Mesendoderm (in vitro differentiated cells): Measurements from ENCODE around the gene CAMK2G.
"Not testable (repeated sequence)": the region's sequence is repeated elsewhere in the genome, so short reads cannot be mapped to it uniquely, and the experiment has no call there.

ENCODE experiments used
- DNase-seq: peaks from one replicate; pipeline ENCODE4 v3.0.0; 2013
- H2AK5ac ChIP-seq: 2 replicates; pipeline ENCODE4 v1.6.1; 2013; ENCODE audit warnings: low read length, inconsistent platforms
- H2BK120ac ChIP-seq: 2 replicates; pipeline ENCODE4 v1.6.1; 2013; ENCODE audit warnings: low read depth, mild to moderate bottlenecking, low read length, moderate library complexity, mixed read lengths
- H2BK15ac ChIP-seq: replicated peaks from 2 replicates; pipeline ENCODE4 v1.6.1; 2013; ENCODE audit warnings: low read depth, mild to moderate bottlenecking, moderate library complexity
- H2BK5ac ChIP-seq: 2 replicates; pipeline ENCODE4 v1.6.1; 2013; ENCODE audit warnings: low read length, inconsistent platforms
- H3K18ac ChIP-seq: 2 replicates; pipeline ENCODE4 v1.6.1; 2013; ENCODE audit warnings: mild to moderate bottlenecking, low read length, mixed read lengths
- H3K23ac ChIP-seq: one replicate; pipeline ENCODE4 v1.6.1; 2013; ENCODE audit warnings: low read length
- H3K27ac ChIP-seq: 2 replicates; pipeline ENCODE4 v1.5.1; 2013; ENCODE audit warnings: low read depth, mild to moderate bottlenecking, inconsistent platforms, low read length, moderate library complexity
- H3K27me3 ChIP-seq: 2 replicates; pipeline ENCODE4 v1.6.1; 2013; ENCODE audit warnings: low read length, control low read depth, mild to moderate bottlenecking, inconsistent platforms; ENCODE audit not compliant: insufficient read depth, poor library complexity
- H3K36me3 ChIP-seq: 2 replicates; pipeline ENCODE4 v1.6.1; 2013; ENCODE audit warnings: low read length, inconsistent platforms; ENCODE audit not compliant: control insufficient read depth, insufficient read depth
- H3K4ac ChIP-seq: one replicate; pipeline ENCODE4 v1.6.1; 2013; ENCODE audit warnings: low read depth, mild to moderate bottlenecking, low read length, moderate library complexity
- H3K4me1 ChIP-seq: 2 replicates; pipeline ENCODE4 v1.6.1; 2013; ENCODE audit warnings: low read depth, low read length, inconsistent platforms; ENCODE audit not compliant: control insufficient read depth
- H3K4me2 ChIP-seq: 2 replicates; pipeline ENCODE4 v1.6.1; 2013; ENCODE audit warnings: low read length
- H3K4me3 ChIP-seq: 2 replicates; pipeline ENCODE4 v1.5.1; 2013; ENCODE audit warnings: mild to moderate bottlenecking, low read length
- H3K56ac ChIP-seq: one replicate; pipeline ENCODE4 v1.6.1; 2013; ENCODE audit warnings: low read length
- H3K79me1 ChIP-seq: 2 replicates; pipeline ENCODE4 v1.6.1; 2013; ENCODE audit warnings: low read length, inconsistent platforms
- H3K79me2 ChIP-seq: 2 replicates; pipeline ENCODE4 v1.6.1; 2013; ENCODE audit warnings: mild to moderate bottlenecking, low read length; ENCODE audit not compliant: control insufficient read depth, insufficient read depth
- H3K9ac ChIP-seq: 2 replicates; pipeline ENCODE4 v1.6.1; 2013; ENCODE audit warnings: low read length, inconsistent platforms
- H4K5ac ChIP-seq: one replicate; pipeline ENCODE4 v1.6.1; 2013; ENCODE audit warnings: low read length
- H4K8ac ChIP-seq: one replicate; pipeline ENCODE4 v1.6.1; 2013; ENCODE audit warnings: low read depth, mild to moderate bottlenecking, control low read depth, low read length, moderate library complexity
- WGBS: extraction: QIAGEN DNeasy Blood & Tissue Kit; methylation state at CpG from one replicate; pipeline ENCODE4 v1.1.7; 2013; ENCODE audit warnings: low lambda C conversion rate, missing lambda C conversion rate; ENCODE audit not compliant: insufficient coverage; ENCODE audit errors: extremely low coverage; 5-methylcytosine and 5-hydroxymethylcytosine counted together

CAMK2G gene

DNA sequence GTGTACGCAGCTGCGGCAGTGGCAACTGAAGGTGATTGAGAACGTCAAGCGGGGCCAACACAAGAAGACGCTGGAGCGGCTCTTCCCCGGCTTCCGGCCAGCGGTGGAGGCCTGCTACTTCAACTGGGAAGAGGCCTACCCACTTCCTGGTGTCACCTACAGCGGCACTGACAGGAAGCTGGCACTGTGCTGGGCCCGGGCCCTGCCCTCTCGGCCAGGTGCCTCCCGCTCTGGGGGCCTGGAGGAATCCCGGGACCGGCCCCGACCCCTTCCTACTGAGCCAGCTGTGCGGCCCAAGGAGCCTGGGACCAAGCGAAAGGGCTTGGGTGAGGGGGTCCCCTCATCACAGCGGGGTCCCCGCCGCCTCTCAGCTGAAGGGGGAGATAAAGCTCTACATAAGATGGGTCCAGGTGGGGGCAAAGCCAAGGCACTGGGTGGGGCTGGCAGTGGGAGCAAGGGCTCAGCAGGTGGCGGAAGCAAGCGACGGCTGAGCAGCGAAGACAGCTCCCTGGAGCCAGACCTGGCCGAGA, 82.4 kb downstream of the CAMK2G start:
- H3K18ac ChIP-seq = no peak overlapping the region
- no peak overlapping the region for H2BK15ac ChIP-seq
- WGBS = no CpG with 5 or more reads among the region's 26 CpGs
- H2AK5ac ChIP-seq = no peak overlapping the region
- no peak overlapping the region for H3K23ac ChIP-seq
- no peak overlapping the region for H3K27ac ChIP-seq
- peaks cover 4% of the 10 kb centered on the region for H3K36me3 ChIP-seq
- H3K9ac ChIP-seq = no peak overlapping the region
- H4K8ac ChIP-seq = no peak overlapping the region
- no peaks in the 10 kb centered on the region for H3K27me3 ChIP-seq
- no peak overlapping the region for H3K4me2 ChIP-seq
- no peak overlapping the region for H2BK5ac ChIP-seq
- DNase-seq = no peak
- H2BK120ac ChIP-seq = no peak overlapping the region
- H3K79me1 ChIP-seq = peaks cover 2% of the 10 kb centered on the region
- no peak overlapping the region for H3K56ac ChIP-seq
- H4K5ac ChIP-seq = no peak overlapping the region
- H3K4ac ChIP-seq = no peak overlapping the region
- H3K79me2 ChIP-seq = no peaks in the 10 kb centered on the region
- H3K4me3 ChIP-seq = no peak overlapping the region
- no peaks in the 10 kb centered on the region for H3K4me1 ChIP-seq

DNA sequence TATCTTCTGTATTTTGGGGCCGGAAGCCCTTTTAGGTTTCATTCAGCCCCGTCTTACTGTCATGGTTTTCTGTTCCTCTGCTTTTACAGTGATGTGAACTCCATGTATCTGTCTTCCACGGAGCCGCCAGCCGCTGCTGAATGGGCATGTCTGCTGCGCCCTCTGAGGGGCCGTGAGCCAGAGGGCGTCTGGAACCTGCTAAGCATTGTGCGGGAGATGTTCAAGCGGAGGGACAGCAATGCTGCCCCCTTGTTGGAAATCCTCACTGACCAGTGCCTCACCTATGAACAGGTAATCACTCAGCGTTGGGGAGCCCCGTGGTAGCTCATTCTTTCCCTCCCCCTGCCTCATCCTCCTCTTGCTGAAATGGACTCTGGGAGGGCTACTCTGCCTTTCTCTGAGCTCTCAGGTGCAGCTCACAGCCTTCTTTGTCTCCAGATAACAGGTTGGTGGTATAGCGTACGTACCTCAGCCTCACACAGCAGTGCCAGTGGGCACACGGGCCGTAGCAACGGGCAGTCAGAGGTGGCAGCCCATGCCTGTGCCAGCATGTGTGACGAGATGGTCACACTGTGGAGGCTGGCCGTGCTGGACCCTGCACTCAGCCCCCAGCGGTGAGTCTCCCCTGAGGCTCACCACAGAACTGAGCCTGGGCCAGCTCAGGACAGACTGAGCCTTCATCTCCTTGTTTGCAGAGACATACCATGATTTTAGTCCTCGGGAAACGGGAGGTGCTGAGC, 83.3 kb downstream of the CAMK2G start:
- Histone ChIP-seq H2BK15ac (no peak overlapping the region), H4K5ac (no peak overlapping the region), H3K27me3 (no peaks in the 10 kb centered on the region), H3K23ac (no peak overlapping the region), H3K79me1 (peaks cover 4% of the 10 kb centered on the region), H2BK120ac (no peak overlapping the region), H3K9ac (no peak overlapping the region), H3K36me3 (peaks cover 3% of the 10 kb centered on the region), H3K4ac (no peak overlapping the region), H2AK5ac (no peak overlapping the region), H3K4me1 (peaks cover 3% of the 10 kb centered on the region), H2BK5ac (no peak overlapping the region), H3K79me2 (no peaks in the 10 kb centered on the region), H3K56ac (no peak overlapping the region), H3K18ac (no peak overlapping the region), H4K8ac (no peak overlapping the region), H3K27ac (no peak overlapping the region), H3K4me3 (no peak overlapping the region), H3K4me2 (no peak overlapping the region)
- no peak for DNase-seq
- WGBS = no CpG with 5 or more reads among the region's 22 CpGs

DNA sequence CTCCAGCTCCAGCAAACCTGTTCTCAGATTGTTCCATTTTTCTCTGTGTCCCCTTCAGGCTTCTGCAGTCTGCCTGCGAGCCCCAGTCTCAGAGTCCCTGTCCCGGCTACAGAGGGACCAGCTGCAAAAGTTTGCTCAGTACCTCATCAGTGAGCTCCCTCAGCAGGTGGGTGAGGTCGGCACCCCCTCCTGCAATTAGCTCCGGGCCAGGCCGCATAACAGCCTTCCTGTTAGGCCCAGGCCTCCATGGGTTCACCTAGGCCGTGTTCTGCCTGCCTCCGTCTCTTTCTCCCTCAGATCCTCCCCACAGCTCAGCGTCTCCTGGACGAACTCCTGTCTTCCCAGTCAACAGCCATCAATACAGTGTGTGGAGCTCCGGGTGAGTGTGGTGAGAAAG, 84.7 kb downstream of the CAMK2G start:
- Histone ChIP-seq H4K8ac (no peak overlapping the region), H3K9ac (no peak overlapping the region), H3K27me3 (no peaks in the 10 kb centered on the region), H2AK5ac (no peak overlapping the region), H3K56ac (no peak overlapping the region), H2BK120ac (no peak overlapping the region), H3K79me1 (peaks cover 4% of the 10 kb centered on the region), H3K4me1 (peaks cover 3% of the 10 kb centered on the region), H3K4me3 (no peak overlapping the region), H2BK5ac (no peak overlapping the region), H2BK15ac (no peak overlapping the region), H3K79me2 (no peaks in the 10 kb centered on the region), H3K18ac (no peak overlapping the region), H3K4me2 (no peak overlapping the region), H3K27ac (no peak overlapping the region), H4K5ac (no peak overlapping the region), H3K4ac (no peak overlapping the region), H3K36me3 (peaks cover 3% of the 10 kb centered on the region), H3K23ac (no peak overlapping the region)
- no CpG with 5 or more reads among the region's 10 CpGs for WGBS
- DNase-seq = no peak

GRCh38 chr10:73788864-73789658, 85.3 kb downstream of the CAMK2G start:
- Histone ChIP-seq H3K56ac (no peak overlapping the region), H3K27ac (no peak overlapping the region), H3K9ac (no peak overlapping the region), H3K4ac (no peak overlapping the region), H3K4me2 (no peak overlapping the region), H4K8ac (no peak overlapping the region), H3K79me1 (peaks cover 4% of the 10 kb centered on the region), H4K5ac (no peak overlapping the region), H3K27me3 (no peaks in the 10 kb centered on the region), H3K18ac (no peak overlapping the region), H2AK5ac (no peak overlapping the region), H2BK120ac (no peak overlapping the region), H3K4me1 (peaks cover 3% of the 10 kb centered on the region), H2BK5ac (no peak overlapping the region), H3K23ac (no peak overlapping the region), H3K36me3 (peaks cover 3% of the 10 kb centered on the region), H3K4me3 (no peak overlapping the region), H3K79me2 (no peaks in the 10 kb centered on the region), H2BK15ac (no peak overlapping the region)
- peak; percentile 20 for DNase-seq
- no CpG with 5 or more reads among the region's 17 CpGs for WGBS

DNA sequence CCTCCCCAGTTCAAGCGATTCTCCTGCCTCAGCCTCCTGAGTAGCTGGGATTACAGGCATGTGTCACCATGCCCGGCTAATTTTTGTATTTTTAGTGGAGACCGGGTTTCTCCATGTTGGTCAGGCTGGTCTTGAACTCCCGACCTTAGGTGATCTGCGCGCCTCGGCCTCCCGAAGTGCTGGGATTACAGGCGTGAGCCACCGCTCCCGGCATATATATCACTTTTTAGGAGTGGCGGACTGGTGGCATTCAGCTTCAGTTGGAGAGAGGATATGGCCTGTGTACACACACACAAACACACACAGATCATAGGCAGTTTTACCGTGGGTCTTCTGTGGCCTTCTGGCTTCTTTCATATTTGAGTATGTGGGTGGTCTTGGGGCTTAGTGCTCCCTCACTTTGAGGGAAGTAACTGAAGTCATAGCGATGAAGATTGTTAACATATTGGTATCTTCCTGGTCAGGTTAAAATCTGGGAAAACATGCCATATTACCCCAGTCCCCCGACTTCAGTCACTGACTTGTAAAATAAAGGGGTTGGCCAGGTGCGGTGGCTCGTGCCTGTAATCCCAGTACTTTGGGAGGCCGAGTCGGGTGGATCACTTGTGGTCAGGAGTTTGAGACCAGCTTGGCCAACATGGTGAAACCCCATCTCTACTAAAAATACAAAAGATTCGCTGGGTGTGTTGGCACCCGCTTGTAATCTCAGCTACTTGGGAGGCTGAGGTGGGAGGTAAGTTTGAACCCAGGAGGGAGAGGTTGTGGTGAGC, 87.1 kb downstream of the CAMK2G start:
- H3K23ac ChIP-seq, H2AK5ac ChIP-seq, H3K36me3 ChIP-seq, H3K27ac ChIP-seq, H3K4ac ChIP-seq, H3K27me3 ChIP-seq, H3K9ac ChIP-seq, DNase-seq, H3K4me1 ChIP-seq, H3K4me3 ChIP-seq, H3K4me2 ChIP-seq, H3K18ac ChIP-seq, H4K8ac ChIP-seq, H2BK15ac ChIP-seq, H2BK120ac ChIP-seq, H2BK5ac ChIP-seq, H4K5ac ChIP-seq, H3K79me1 ChIP-seq, H3K56ac ChIP-seq: not testable (repeated sequence)
- WGBS = no CpG with 5 or more reads among the region's 21 CpGs
- peaks cover 12% of the 10 kb centered on the region for H3K79me2 ChIP-seq
